GM18519 (cell line): ENCODE data around the gene NSFL1C.
A peak's percentile ranks its signal among the peaks of the same experiment; 100 is the strongest.

Experiments used
- ATAC-seq: cut with Tn5 transposase; IDR thresholded peaks from one replicate; pipeline ENCODE4 v1.9.1; 2021; ENCODE audit warnings: mild to moderate bottlenecking, moderate library complexity; ENCODE audit not compliant: unreplicated experiment, low FRiP score

NSFL1C gene

DNA sequence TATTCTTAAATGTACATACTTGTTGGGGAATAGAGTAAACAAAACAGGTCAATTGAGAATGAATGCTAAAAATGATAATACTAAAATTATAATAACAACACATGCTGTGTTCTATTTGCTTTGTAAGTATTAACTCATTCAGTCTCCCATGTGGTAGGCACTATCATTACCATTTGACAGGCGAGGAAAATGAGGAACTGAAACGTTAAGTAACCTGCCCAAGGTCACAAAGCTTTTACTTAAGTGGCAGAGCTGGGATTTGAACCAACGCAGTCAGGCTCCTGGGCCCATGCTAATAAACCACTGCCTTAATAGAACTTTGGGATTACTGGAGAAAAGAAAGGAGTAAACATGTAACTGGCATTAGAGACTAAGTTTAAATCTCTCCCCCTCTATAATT is 3.8 kb downstream of the NSFL1C start:
- ATAC-seq = no peak

DNA sequence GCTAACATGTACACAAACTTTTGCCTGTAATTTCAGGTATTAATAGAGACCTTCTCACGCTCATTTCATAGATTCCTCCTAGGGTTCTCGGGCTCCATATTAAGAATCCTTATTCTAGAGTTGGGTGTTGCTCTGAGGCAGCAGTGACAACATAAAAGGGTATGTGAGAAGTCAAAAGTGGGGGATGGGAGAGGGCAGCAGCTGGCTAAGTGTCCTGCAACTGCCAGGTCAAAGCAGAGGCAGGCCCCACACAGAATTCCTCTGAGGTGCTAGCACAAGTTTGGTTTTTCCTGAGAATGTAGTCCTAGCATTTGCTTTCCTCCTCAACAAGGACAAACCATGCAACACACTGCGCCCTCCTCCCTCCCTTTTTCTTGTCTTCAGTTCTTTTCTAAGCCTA is 4.6 kb downstream of the NSFL1C start:
- no peak for ATAC-seq

DNA sequence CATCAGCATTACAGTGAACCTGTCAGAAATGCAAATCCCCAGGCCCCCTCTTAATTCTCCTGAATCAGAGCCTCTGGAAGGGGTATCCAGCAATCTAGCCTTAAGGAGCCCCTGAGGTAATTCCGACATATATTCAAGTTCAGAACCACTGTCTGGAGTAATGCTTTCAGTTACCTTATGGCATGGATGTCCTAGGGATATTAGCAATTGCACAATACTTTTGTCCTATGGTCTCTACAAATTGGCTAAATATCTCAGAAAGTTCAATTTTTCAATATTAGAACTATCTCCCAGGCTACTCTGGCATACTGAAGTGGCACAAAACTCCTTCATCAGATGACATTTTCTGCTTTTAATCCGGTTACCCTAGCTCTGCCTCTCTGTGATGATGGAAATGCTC is 6.4 kb downstream of the NSFL1C start:
- ATAC-seq = no peak

DNA sequence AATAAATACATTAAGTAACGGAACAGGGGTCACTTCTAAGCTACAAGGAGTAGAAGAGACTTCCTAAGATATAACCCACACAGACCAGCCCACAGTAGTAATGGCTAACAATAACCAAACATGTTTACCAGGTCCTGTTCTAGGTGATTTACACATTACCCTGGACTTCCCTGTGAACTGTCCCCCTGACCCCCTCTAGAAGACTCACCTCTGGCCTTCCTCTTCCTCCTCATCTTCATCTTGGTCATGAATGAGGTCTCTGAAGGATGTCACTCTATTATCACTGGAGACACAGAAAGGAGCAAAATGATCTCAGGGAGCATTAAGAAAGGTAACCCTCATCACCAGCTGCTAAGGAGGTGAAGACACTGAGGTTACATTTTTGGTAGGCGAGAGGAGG is 8.7 kb downstream of the NSFL1C start:
- no peak for ATAC-seq

DNA sequence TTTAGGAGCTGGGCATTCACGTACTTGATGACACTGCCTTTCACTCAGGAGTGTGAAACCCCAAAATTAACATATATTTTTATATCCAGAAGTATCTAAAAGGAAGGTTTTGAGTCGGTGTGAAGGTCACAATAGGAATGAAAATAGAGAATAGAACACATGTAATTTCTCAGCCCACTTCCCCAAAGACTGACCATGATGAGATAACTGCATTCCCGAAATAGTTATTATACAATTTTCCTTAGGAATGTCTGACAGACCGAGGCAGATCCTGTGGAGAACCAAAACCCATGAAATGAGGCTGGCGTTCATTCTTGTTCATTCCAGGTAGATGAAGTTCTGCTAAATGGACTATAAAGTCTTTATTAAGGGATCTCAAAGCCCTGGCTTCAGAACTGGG is 10.3 kb downstream of the NSFL1C start:
- no peak for ATAC-seq

DNA sequence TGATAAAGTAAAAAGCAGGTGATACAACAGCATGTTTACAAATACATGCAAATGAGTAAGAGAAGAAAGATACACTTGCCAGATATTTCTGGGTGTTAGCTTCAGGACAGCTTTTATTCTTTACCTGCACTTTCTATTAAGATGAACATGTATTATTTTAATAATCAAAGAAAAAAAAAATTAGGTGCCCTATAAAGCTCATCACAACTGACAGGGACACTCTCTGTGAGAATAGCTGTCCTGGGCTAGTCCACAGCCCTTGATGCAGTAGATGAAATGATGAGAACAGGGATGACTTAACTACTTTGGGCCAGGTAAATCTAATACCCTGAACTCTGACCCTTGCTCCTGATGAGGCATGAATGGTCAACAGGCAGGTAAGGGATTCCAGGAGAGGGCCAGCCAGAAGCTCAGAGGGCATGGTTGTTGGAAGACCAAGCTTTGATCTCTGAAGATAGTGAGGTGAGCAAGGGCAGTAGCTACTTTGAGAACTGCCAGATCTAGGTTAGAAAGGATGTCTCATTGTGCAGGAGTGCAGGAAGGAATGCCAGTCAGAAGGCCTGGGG is 15.6 kb downstream of the NSFL1C start:
- no peak for ATAC-seq

DNA sequence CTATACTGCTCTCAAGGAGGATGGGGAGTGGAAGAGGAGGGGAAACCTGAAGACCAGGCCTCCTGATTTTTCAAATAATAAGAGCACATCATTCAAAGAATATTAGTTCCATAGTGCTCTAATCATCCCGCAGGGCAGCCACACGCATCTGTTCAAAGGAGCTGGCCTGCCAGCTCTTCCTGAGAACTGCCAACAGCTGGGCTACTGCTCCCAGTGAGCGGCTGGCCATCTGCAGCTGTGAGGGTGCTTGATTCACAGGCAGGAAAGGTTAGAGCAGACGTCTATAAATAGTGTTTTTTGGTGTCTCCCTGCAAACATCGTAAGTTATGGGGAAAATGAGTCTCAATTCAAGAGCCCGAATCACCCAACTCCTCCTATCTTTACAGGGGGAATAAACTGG is 17.3 kb downstream of the NSFL1C start:
- no peak for ATAC-seq

DNA sequence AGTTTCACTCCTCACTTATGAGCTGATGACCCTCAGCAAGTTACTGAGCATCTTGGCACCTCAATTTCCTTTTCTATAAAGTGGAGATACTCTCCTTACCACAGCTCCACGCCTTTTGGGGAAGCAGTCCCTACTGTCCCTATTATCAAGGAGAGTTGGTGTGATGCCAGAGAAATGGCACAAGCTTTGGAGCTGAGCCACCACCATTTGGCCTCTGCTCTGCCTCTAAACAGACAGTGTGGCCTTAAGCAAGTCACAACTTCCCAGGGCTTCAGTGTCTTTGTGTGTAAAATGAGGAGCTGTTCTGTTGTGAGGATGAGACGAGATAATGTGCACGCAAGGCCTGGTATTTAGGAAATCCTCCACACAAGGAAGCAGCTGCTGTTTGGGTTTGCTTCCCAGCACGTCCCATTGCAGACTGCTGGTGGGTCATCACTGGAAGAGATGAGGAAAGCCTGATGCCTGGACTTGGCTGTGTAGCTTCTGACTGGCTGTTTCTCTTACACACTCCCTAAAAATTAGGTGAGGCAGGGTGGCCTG is 18.5 kb downstream of the NSFL1C start:
- ATAC-seq = no peak

DNA sequence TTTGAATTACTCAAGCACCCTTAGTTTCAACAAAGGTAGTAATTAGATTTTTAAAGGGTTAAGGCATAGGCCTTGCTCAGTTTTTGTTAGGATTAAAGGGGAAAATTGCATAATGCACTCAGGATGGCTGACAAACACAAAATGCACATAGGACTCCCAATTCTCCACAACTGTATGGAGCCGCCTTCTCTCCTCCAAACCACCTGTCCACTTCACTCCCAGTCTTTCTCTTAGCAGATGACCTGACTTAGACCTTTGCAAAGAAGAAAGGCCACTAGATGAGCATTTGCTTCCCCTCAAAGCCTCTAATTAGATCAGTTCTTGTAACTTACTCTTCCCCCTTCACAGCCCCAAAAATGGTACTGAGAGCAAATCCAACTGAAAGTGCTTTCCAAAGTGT is 20.1 kb downstream of the NSFL1C start:
- no peak for ATAC-seq

DNA sequence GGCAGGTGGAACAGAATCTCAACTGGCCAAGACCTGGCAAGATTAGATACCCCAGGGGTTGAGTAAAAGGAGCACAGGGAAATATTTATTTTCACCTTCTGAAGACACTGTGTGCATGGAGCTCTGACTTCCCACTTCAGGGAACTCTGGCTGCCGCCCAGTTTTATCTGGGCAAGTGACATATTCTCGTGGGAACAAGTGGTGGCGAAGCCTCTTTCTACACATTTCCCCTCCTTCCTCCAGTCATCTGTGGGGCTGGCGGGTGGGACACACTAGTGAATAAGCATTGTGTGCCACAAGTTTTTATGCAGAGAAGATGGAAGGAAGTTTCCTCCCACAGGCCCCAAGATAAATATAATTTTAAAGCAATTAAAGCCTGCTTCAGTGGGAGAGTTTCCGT is 23.6 kb downstream of the NSFL1C start:
- no peak for ATAC-seq

DNA sequence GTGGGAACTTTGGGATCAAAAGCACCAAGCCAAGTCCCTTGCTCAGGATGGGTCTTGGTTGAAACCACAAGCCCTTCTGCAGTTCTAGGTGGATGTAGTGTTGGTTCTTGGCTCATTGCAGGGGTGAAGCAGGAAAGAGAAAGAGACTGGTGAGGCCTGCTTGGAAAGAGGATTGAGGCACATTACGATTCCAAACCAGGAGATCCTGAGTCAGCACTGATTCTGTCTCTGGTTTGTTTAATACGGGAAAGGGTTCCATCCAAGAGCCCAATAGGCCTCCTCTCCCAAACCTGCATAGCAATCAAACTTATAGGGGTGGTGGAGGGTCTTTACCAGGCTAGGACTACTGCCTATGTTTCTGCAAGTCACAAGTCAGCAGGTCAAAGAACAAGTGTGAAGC is 24.3 kb downstream of the NSFL1C start:
- ATAC-seq = no peak

DNA sequence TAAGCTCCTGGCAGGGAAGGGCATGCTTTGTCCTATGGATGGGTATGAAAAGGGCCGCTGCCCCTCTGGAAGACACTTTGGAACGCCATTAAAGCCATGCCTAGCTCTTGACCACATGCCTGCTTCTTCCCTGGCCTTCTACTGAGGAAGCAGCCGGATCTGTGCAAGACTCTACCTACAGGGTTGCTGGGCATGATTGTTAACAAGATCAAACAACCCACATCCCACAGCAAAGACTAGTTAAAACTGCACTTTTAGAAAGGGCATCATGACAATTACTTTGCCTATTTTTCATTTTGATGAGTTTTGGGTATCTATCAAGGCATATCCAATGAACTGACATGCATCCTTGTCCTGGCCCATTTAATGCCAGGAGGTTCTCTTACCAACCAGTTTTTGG is 25.5 kb downstream of the NSFL1C start:
- no peak for ATAC-seq

DNA sequence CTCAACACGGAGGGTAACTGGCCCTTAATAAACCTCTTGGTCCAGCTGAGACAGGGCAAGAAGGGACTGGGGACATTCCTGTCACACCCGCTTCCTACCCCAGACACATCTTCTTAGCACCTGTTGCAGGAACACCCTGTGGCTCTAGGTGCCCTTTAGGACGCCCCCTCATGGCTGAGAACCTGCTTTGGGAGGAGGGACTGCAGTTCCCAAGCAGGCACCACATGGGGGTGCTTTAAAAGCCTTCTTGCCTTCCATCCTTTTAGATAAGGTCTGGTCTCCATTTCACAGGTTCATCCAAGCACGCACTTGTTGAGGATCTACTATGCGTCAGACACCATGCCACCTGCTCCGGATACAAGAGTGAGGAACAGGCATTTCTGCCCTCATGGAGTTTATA is 26.6 kb downstream of the NSFL1C start:
- no peak for ATAC-seq

DNA sequence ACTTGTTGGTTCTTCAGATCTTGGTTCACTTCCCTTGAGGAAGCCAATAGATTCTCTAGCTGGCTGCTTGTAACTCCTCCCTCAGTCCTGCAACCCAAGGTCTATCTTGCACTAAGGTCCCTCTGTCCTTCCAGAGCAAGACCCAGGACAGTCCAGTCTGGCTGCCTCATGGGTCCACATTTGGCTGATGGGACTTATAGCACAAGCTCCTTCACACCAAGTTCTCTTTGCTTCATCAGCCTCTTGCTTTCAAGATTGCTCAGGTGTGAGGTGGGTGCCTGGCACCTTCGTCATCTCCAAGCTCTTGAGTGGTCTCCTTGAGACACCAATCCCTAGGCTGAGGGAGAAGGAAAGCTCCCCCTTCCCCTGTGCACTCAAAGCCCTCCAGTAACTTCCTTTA is 28.3 kb downstream of the NSFL1C start:
- ATAC-seq = no peak

DNA sequence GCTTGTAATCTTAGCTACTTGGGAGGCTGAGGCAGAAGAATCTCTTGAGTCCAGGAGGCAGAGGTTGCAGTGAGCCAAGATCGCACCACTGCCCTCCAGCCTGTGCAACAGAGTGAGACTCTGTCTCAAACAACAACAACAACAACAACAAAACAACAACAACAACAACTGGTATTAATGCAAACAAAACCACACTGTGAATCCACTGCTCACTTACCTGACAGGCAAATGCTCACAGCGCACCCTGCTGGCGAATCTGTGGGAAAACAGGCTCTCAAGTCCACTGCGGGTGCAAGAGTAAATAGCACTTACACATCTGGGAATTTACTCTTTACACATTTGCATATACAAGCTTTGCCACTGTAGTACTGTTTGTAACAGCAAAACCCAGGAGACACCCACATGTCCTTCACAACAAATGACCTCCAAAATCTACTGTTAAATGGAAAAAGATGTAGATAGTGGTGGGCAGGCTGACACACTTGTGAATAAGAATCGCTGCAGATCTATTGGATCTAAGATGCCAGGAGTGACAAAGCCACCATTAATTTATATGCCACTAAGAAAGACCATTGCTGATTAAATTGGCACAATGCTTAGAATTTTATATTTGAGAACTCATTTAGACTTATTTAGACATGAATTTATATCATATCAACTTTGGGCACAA is 29.3 kb downstream of the NSFL1C start:
- ATAC-seq = no peak

DNA sequence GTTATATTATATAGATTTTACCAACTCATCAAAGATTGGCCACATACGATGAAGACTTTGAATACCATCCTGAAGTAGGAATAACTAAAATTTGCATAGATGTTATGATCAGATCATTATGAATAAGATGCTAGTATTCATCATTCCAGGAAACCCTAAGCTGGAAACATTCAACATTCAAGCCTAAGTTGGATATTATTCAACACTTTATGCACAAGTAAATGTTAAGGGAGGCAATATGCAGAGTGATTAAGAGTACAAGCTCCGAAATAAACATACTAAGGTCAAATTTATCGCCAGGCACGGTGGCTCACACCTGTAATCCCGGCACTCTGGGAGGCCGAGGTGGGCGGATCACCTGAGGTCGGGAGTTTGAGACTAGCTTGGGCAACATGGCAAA is 30.4 kb downstream of the NSFL1C start:
- ATAC-seq = no peak

DNA sequence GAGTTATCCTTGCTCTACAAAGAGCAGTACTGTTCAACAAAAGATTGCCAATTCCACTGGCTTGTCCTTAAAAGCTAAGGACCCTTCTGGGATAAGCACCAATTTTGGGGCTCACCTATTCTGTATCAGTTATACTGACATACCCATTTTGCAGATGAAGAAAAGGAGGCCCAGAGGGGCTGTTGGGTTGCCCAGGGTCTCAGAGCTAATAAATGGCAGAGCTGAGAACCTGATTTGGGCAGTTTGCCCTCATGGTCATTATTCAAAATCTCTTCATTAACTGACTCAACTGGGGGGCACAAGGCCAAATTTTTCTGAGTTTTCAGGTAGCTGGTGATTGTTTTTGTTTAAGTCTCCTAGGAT is 31.3 kb downstream of the NSFL1C start:
- ATAC-seq = no peak

DNA sequence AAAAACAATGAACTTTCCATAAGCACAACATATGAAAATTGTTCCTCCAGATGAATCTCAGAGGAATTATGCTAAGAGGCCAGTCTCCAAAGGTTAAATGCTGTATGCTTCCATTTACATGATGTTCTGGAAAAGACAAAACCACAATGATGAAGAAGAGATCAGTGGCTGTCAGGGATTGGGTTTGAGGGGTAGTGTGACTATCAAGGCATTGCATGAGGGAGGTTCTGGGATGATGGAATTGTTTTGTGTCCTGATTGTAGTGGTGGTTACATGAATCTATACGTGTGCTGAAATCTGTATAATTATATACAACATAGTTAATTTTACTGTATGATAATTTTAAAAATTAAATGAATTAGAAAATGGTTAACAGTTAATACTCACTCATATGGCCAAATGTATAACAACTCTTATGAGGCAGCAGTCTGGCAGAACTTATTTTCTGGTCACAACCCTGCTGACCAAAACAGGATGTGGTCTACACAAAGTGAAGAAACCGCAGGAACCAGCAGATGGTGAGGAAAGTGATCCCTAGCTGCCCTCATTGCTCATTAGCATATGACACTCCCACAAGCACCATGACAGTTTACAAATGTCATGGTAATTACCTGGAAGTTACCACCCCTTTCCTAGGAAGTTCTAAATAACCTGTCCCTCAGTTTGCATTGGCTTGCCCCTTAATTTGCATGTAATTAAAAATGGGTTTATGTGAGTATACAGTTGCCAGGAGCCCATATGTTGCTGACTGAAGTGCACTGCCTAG is 31.9 kb downstream of the NSFL1C start:
- peak; percentile 72 for ATAC-seq

DNA sequence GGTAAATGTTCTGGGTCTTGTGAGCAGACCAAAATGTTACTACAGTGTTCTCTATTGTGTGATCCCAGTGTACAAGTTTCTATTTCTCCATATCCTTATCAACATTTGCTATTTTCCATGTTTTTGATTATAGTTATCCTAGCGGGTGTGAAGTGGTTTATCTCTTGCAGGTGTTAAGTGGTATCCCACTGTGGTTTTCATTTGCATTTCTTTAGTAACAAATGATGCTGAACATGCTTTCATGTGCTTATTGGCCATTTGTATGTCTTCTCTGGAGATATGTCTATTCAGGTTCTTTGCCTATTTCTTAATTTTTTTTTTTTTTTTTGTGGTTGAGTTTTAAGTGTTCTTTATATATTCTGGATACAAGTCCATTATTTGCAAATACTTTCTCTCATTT is 35.5 kb downstream of the NSFL1C start:
- no peak for ATAC-seq

DNA sequence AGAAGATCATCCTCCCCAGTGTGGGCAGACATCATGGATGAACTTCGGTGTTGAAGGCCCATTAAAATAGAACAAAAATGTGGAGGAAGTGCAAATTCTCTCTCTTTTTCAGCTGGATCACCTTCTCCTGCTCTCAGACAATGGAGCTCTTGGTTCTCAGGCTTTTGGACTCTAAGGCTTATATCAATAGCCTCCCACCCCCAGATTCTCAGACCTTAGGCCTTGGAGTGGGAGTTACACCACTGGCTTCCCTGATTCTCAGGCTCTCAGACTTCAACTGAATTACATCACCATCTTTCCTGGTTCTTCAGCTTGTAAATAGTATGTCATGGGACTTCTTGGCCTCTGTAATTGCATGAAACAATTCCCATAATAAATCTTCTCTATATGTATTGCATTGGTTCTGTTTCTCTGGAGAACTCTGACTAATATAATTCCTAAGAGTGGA is 36.6 kb downstream of the NSFL1C start:
- ATAC-seq = no peak

DNA sequence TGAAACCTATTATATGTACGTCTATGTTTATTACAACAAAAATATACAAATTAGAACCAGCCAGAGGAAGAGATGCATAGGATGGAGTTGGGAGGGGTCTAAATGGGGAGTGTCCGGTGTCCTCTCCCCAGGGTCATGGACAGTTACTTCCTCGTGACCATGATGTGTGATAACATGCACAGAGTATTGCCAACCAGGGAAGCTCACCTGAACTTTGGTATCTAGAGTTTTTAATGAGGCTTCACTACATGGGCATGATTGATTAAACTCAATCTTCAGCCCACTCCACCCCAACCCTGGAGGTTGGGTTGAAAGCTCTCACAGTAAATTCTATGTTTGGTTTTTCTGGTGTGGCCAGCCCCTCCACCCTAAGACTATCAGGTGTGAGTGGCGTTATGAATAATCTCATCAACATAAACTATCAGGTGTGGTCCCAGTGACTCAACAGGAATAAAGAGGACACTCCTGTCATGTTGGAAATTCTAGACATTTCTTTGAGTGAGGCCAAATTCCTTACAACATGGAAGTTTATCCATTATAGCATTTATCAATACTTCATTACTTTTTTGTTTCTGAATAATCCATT is 37.4 kb downstream of the NSFL1C start:
- ATAC-seq = no peak
